GM21717 (cell line): ENCODE measurements around the gene ABCA4.
"Not testable (repeated sequence)": the region's sequence is repeated elsewhere in the genome, so short reads cannot be mapped to it uniquely, and the experiment has no call there.

Source experiments
- ATAC-seq: cut with Tn5 transposase; IDR thresholded peaks from one replicate; pipeline ENCODE4 v1.9.1; 2021; ENCODE audit warnings: mild to moderate bottlenecking, moderate library complexity; ENCODE audit not compliant: unreplicated experiment

Gene ABCA4

GRCh38 chr1:94120991-94121390, at the start of gene ABCA4:
ABCA4 (minus strand) TSS chr1:94121148; CDS start chr1:94121045, 103 bp downstream.
- no peak for ATAC-seq

- no peak for ATAC-seq
Observed at GRCh38 chr1:94169126-94169525, 48.2 kb upstream of the ABCA4 start.

GRCh38 chr1:94165843-94166242, 44.9 kb upstream of the ABCA4 start:
- no peak for ATAC-seq

- ATAC-seq, result not testable (repeated sequence)
Observed at GRCh38 chr1:94164885-94165284, 43.9 kb upstream of the ABCA4 start.

- ATAC-seq, result not testable (repeated sequence)
Observed at GRCh38 chr1:94164121-94164520, 43.2 kb upstream of the ABCA4 start.

GRCh38 chr1:94163249-94163648, 42.3 kb upstream of the ABCA4 start:
- not testable (repeated sequence) for ATAC-seq

- ATAC-seq, result no peak
Observed at GRCh38 chr1:94160811-94161210, 39.9 kb upstream of the ABCA4 start.

- ATAC-seq, result no peak
Observed at GRCh38 chr1:94156096-94156625, 35.2 kb upstream of the ABCA4 start.

- ATAC-seq, result no peak
Observed at GRCh38 chr1:94154989-94155388, 34.0 kb upstream of the ABCA4 start.

GRCh38 chr1:94153133-94153532, 32.2 kb upstream of the ABCA4 start:
- ATAC-seq, result no peak

GRCh38 chr1:94149166-94149565, 28.2 kb upstream of the ABCA4 start:
- not testable (repeated sequence) for ATAC-seq

GRCh38 chr1:94146273-94146672, 25.3 kb upstream of the ABCA4 start:
- ATAC-seq, result no peak

GRCh38 chr1:94144836-94145235, 23.9 kb upstream of the ABCA4 start:
- no peak for ATAC-seq

GRCh38 chr1:94143809-94144176, 22.8 kb upstream of the ABCA4 start:
- no peak for ATAC-seq

GRCh38 chr1:94143173-94143808, 22.3 kb upstream of the ABCA4 start:
- ATAC-seq, result no peak

GRCh38 chr1:94142583-94142982, 21.6 kb upstream of the ABCA4 start:
- no peak for ATAC-seq

GRCh38 chr1:94142022-94142421, 21.1 kb upstream of the ABCA4 start:
- ATAC-seq, result no peak

- ATAC-seq, result no peak
Observed at GRCh38 chr1:94132111-94132510, 11.2 kb upstream of the ABCA4 start.

GRCh38 chr1:94130851-94131595, 10.1 kb upstream of the ABCA4 start:
- no peak for ATAC-seq

- no peak for ATAC-seq
Observed at GRCh38 chr1:94126651-94127050, 5.7 kb upstream of the ABCA4 start.

- no peak for ATAC-seq
Observed at GRCh38 chr1:94125551-94126514, 4.9 kb upstream of the ABCA4 start.
